Glutamatergic neuron (in vitro differentiated cells): ENCODE data around the gene SBK1. TPM values are rescaled to one million over a fixed set of nuclear protein-coding genes. Genes with fewer than 3 reads are reported as not detected.
A peak's percentile ranks its signal among the peaks of the same experiment; 100 is the strongest.

Experiments used
- DNase-seq: peaks from one replicate; pipeline ENCODE4 v3.0.0; 2022
- H3K27ac Mint-ChIP-seq: one replicate; pipeline ENCODE4 v1.8.0; 2020; ENCODE audit warnings: mild to moderate bottlenecking, mixed read lengths, inconsistent platforms; ENCODE audit not compliant: unreplicated experiment
- H3K27me3 Mint-ChIP-seq: one replicate; pipeline ENCODE4 v1.8.0; 2020; ENCODE audit warnings: mild to moderate bottlenecking, moderate library complexity, mixed read lengths, inconsistent platforms; ENCODE audit not compliant: unreplicated experiment
- H3K36me3 Mint-ChIP-seq: one replicate; pipeline ENCODE4 v1.8.0; 2020; ENCODE audit warnings: mild to moderate bottlenecking, mixed read lengths, inconsistent platforms; ENCODE audit not compliant: unreplicated experiment
- H3K4me1 Mint-ChIP-seq: one replicate; pipeline ENCODE4 v1.8.0; 2020; ENCODE audit warnings: mild to moderate bottlenecking, low read depth, mixed read lengths, inconsistent platforms; ENCODE audit not compliant: unreplicated experiment
- H3K4me3 Mint-ChIP-seq: one replicate; pipeline ENCODE4 v1.8.0; 2020; ENCODE audit warnings: mild to moderate bottlenecking, mixed read lengths, inconsistent platforms; ENCODE audit not compliant: unreplicated experiment
- H3K9me3 Mint-ChIP-seq: one replicate; pipeline ENCODE4 v1.8.0; 2020; ENCODE audit warnings: mild to moderate bottlenecking, moderate library complexity, mixed read lengths, inconsistent platforms; ENCODE audit not compliant: unreplicated experiment
- total RNA-seq: library from RNA; stranded (reverse); fragmentation: NEBNext Ultra II Directional; extraction: Animal tissue kit (Norgen Biotek cat#: 25700); gene quantifications from one replicate; pipeline ENCODE4 v1.2.1, GENCODE V29; 2021; ENCODE audit not compliant: unreplicated experiment
- TF ChIP-seq, protein P1 (sequence below): fragments of 200-600 bp; sonication (generic); IDR thresholded peaks from one replicate; pipeline ENCODE4 v1.5.0; 2021; ENCODE audit not compliant: partially characterized antibody, unreplicated experiment

Gene SBK1
- total RNA-seq, 1 donor from 2014 or later: 117 TPM

GRCh38 chr16:28320741-28321140, 28.4 kb downstream of the SBK1 start:
- peaks cover 18% of the 10 kb centered on the region for H3K4me1 Mint-ChIP-seq
- H3K9me3 Mint-ChIP-seq: peaks cover 16% of the 10 kb centered on the region
- no peak overlapping the region for H3K27ac Mint-ChIP-seq
- H3K36me3 Mint-ChIP-seq: no peaks in the 10 kb centered on the region
- TF ChIP-seq, protein P1, sequence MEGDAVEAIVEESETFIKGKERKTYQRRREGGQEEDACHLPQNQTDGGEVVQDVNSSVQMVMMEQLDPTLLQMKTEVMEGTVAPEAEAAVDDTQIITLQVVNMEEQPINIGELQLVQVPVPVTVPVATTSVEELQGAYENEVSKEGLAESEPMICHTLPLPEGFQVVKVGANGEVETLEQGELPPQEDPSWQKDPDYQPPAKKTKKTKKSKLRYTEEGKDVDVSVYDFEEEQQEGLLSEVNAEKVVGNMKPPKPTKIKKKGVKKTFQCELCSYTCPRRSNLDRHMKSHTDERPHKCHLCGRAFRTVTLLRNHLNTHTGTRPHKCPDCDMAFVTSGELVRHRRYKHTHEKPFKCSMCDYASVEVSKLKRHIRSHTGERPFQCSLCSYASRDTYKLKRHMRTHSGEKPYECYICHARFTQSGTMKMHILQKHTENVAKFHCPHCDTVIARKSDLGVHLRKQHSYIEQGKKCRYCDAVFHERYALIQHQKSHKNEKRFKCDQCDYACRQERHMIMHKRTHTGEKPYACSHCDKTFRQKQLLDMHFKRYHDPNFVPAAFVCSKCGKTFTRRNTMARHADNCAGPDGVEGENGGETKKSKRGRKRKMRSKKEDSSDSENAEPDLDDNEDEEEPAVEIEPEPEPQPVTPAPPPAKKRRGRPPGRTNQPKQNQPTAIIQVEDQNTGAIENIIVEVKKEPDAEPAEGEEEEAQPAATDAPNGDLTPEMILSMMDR: no peak
- no peak for DNase-seq
- peaks cover 21% of the 10 kb centered on the region for H3K27me3 Mint-ChIP-seq
- no peak overlapping the region for H3K4me3 Mint-ChIP-seq

DNA sequence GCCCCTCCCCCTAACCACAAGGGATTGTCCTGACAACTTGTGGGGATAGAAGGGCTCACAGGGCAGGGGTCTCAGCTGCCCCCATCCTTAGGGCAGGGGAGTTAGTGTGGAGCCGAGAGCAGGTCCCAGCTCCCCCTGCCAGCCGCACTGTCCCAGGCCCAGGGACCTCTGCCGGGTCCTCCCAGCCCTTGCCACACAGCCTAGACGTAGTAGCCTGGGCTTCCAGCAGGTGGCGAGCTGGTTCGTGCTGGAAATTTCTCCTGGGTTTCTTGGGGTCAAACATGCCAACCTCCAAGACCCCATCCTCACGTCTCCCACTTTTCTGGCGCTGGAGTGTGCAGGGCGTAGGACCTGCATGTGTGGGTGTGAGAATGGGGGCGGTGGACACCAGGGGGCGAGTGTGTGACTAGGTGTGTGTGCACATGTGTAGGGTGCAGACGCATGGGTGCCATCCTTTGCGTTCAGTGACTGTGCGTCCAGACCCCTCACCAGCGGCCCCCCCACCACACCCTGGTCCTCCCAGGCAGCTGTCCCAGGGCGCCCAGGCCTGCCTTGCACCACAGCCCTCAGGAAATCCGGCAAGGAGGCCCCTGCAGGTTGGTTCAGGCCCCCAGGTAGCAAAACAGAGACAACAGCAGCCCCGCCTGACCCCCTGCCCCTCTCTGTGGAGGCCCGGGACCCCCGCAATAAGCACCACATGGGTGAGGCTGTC, 29.5 kb downstream of the SBK1 start:
- H3K4me1 Mint-ChIP-seq: peaks cover 18% of the 10 kb centered on the region
- TF ChIP-seq, protein P1: peak; percentile 89
- H3K27me3 Mint-ChIP-seq: peaks cover 20% of the 10 kb centered on the region
- peaks cover 16% of the 10 kb centered on the region for H3K9me3 Mint-ChIP-seq
- H3K4me3 Mint-ChIP-seq: no peak overlapping the region
- H3K36me3 Mint-ChIP-seq: no peaks in the 10 kb centered on the region
- DNase-seq: peak; percentile 80
- H3K27ac Mint-ChIP-seq: peak overlapping the region; percentile 75

GRCh38 chr16:28324235-28324886, 32.0 kb downstream of the SBK1 start:
- TF ChIP-seq, protein P1: no peak
- H3K4me1 Mint-ChIP-seq: peaks cover 4% of the 10 kb centered on the region
- peaks cover 14% of the 10 kb centered on the region for H3K27me3 Mint-ChIP-seq
- H3K4me3 Mint-ChIP-seq: no peak overlapping the region
- H3K27ac Mint-ChIP-seq: no peak overlapping the region
- DNase-seq: no peak
- peaks cover 14% of the 10 kb centered on the region for H3K9me3 Mint-ChIP-seq
- no peaks in the 10 kb centered on the region for H3K36me3 Mint-ChIP-seq

DNA sequence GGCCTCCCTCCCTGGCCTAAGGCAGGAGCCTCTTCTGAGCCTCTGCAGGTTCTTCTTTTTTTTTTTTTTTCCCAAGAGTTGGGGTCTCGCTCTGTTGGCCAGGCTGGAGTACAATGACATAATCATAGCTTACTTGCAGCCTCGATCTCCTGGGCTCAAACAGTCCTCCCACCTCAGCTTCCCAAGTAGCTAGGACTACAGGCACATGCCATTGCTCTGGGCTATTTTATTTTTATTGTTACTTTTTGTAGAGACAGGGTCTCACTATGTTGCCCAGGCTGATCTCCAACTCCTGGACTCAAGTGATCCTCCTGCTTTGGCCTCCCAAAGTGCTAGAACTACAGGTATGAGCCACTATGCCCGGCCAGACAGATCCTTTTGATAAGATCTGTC, 32.6 kb downstream of the SBK1 start:
- no peaks in the 10 kb centered on the region for H3K36me3 Mint-ChIP-seq
- H3K27me3 Mint-ChIP-seq: peaks cover 11% of the 10 kb centered on the region
- peaks cover 11% of the 10 kb centered on the region for H3K9me3 Mint-ChIP-seq
- H3K4me3 Mint-ChIP-seq: no peak overlapping the region
- H3K4me1 Mint-ChIP-seq: peaks cover 4% of the 10 kb centered on the region
- H3K27ac Mint-ChIP-seq: no peak overlapping the region
- TF ChIP-seq, protein P1: no peak
- no peak for DNase-seq
